Fibroblast of the conjunctiva (primary cell): Measurements from ENCODE around the gene ATF7IP2.
A peak's percentile ranks its signal among the peaks of the same experiment; 100 is the strongest.
"Not testable (repeated sequence)": the region's sequence is repeated elsewhere in the genome, so short reads cannot be mapped to it uniquely, and the experiment has no call there.

ENCODE experiments used
- DNase-seq: peaks from one replicate; pipeline ENCODE4 v3.0.0-alpha.2; 2010; ENCODE audit warnings: low read depth

The ATF7IP2 gene, protein sequence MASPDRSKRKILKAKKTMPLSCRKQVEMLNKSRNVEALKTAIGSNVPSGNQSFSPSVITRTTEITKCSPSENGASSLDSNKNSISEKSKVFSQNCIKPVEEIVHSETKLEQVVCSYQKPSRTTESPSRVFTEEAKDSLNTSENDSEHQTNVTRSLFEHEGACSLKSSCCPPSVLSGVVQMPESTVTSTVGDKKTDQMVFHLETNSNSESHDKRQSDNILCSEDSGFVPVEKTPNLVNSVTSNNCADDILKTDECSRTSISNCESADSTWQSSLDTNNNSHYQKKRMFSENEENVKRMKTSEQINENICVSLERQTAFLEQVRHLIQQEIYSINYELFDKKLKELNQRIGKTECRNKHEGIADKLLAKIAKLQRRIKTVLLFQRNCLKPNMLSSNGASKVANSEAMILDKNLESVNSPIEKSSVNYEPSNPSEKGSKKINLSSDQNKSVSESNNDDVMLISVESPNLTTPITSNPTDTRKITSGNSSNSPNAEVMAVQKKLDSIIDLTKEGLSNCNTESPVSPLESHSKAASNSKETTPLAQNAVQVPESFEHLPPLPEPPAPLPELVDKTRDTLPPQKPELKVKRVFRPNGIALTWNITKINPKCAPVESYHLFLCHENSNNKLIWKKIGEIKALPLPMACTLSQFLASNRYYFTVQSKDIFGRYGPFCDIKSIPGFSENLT

DNA sequence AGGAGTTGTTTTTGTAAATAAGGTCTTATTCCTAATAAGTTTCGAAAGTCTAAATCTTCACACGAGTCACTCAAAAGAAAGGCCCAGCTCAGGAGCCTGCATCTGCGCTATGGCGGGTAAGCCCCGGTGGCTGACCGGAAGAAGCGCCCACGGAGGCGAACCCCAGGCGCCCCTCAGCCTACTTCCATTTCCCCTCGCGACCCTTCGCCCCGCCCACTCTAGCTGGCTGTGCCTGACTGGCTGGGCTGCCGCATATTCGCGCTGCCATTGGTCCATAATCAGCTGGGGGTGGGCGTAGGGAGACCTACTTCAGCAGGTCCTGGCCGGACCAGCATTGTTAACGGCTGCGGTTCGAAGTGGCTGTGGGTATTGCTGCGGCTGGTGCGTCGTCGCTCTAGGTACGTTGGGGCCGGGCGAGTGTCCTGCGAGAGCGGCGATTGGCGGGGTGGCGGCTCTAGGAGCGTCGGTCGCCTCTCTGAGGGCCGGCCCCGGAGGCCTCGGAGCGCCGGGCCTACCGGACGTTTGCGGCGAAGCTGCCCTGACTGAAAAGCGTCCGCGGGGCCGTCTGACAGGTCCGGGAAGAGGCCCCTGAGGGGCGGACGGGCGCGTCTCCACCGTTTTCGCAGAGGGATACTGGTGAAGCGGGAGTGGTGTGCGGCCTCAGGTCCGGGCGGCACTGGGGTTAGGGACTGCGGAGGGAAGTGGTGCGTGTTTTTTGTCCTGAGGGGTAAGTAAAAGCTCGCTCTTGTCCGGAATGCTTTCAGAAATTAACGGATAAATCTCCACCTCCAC is at the start of gene ATF7IP2:
Gene ATF7IP2, plus strand, starts transcription at position 337 of the 792 bp plus-strand sequence. CDS start 44,560 bp downstream, outside the sequence.
- DNase-seq: peak; percentile 82

DNA sequence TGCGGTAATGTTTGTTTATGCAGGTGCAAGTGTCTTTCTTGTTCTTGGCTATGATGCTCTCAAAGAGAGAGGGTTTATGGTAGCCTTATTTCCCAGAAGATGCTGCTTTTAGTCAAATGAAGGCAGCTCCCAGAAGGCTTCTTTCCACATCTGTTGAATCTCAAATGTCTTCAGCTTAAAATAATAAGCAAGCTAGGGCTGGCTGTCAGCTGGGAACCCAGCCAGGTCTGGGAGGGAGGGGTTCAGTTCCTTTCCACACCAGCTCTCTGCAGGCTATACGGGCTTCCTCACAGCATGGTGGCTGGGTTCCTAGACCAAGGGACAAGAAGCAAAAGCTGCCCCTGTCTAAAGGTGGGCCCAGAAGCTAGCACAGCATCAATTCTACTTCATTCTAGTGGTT is 47.4 kb upstream of the ATF7IP2 start:
- DNase-seq: no peak

DNA sequence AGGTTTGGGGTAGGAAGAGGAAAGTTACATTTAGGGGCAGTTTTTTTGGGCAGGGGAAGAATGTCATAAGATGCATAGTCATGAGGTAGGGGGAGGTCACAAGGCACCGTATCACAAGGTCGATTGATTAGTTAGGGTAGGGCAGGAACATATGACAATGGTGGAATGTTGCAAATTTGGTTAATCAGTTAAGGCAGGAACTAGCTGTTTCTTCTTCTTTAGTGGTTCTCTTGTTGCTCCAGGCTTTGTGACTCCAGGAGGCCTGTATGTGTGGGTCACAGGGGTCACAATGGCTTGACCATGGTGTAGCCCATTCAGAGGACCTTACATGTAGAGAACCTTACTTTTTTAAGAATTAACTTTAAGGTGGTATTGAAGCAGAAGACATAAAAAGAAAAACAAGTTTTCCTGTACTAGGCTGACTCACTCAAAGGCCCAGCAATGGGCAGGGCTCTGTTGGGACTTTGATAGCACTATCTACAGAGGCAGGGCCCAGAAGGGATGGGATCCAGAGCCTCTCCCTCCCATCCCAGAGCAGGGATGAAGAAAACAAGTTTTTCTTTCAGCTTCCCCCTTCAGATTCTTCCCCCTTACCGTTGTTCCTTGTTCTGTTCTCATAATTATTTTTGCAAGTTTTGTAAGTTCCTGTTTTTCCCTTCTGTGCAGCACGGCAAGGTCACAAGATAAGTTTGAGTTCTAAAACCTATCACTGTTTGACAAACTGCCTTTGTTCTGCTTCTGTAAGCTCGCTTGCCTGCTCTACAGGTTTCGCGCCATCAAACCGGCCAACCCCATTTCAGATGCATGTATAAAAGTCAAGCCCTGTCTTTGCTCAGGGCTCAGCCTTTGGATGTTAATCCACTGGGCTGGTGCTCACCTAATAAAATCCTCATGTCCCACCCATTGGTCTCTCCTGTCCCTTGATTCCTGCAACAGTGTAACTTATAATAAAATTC is 45.8 kb upstream of the ATF7IP2 start:
- DNase-seq: no peak

DNA sequence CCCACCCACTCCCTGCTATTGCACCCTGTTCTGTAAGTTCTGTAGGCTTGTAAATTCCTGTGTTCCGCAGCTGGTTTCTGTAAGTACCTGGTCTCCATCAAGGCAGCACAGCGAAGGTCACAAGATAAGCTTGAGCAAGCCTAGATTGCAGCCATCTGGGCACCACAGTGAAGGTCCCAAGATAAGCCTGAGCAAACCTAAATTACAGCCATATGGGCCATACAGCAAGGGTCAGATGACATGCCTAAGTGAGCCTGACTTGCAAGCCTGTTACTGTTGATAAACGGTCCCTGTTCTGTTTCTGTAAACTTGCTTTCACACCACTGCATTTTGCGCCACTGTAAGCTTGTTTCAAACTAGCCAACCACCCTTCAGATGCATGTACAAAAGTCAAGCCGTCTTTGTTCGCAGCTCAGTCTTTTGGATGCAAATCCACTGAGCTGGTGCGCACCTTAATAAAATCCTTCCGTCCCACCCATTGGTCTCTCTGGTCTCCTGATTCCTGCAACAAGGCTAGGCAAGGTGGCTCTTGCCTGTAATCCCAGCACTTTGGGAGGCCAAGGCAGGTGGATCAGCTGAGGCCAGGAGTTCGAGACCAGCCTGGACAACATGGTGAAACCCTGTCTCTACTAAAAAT is 42.6 kb upstream of the ATF7IP2 start:
- no peak for DNase-seq

DNA sequence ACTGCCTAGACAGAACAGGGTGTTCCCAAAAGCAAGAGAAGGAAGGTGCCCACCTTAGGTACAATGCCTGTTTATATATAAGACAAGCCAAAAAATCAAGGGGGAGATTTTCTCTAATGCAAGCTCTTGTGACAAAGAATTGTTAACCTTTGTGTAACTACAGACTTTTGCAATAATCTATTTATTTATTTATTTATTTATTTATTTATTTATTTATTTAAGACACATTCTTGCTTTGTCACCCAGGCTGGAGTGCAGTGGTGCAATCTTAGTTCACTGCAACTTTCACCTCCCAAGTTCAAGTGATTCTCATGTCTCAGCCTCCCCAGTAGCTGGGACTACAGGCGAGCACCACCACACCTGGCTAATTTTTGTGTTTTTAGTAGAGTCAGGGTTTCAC is 41.2 kb upstream of the ATF7IP2 start:
- DNase-seq: not testable (repeated sequence)

DNA sequence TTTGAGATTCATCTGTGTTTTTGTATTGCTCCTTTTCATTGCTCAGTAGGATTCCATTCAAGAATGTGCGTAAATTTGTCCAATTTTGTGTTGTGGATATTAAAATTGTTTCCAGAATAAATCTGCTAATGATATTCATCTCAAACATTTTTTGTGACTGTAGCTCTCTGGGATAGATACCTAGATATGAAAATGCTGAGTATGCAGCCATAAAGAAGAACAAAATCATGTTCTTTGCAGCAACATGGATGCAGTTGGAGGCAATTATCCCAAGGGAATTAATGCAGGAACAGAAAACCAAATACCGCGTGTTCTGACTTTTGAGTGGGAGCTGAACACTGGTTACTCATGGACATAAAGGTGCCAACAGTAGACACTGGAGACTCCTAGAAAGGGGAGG is 40.2 kb upstream of the ATF7IP2 start:
- DNase-seq: no peak

DNA sequence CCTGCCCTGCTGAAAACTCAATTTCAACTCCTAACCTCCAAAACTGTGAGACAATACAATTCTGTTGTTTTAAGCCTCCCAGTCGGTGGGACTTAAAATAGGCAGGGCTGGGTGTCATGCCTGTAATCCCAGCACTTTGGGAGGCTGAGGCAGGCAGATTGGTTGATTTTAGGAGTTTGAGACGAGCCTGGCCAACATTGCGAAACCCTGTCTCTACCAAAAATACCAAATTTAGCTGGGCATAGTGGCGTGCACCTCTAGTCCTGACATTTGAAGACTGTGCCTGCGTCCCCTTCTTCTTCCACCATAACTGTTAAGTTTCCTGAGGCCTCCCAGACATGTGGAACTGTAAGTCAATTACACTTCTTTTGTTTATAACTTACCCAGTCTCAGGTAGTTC is 36.0 kb upstream of the ATF7IP2 start:
- DNase-seq: no peak

DNA sequence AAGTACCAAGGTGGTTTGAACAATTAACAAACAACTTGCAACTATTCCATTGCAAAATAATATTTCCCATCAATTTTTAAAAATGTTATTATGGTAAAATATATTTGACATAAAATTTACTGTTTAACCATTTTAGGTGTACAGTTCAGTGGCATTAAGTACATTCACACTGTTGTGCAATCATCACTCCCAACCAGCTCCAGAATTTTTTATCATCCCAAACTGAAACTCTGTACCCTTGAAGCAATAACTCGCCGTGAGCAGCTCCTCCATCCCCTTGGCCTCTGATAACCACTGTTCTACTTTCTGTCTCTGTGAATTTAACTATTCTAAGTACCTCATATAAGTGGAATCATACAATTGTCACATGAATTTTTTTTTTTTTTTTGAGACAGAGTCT is 33.6 kb upstream of the ATF7IP2 start:
- DNase-seq: no peak

DNA sequence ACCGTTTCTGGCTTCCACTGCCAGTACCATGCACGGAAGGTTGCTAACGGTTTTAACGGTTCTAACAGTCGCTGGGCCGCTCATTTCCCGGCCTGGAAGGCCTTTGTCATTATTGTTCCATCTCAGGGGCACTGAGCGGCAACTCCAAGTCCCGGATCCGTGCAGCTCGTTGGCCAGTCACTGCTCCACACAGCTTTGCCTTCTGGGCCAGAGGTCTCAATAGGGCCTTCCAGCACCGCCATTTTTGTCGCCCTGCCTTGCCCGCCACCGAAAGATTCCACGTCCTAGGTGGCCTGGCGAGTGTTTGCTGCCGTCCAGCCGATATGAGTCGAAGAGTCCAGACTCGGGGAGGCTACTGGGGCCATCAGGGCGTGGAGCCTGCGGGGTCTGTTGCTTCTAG is 30.3 kb upstream of the ATF7IP2 start:
- no peak for DNase-seq

DNA sequence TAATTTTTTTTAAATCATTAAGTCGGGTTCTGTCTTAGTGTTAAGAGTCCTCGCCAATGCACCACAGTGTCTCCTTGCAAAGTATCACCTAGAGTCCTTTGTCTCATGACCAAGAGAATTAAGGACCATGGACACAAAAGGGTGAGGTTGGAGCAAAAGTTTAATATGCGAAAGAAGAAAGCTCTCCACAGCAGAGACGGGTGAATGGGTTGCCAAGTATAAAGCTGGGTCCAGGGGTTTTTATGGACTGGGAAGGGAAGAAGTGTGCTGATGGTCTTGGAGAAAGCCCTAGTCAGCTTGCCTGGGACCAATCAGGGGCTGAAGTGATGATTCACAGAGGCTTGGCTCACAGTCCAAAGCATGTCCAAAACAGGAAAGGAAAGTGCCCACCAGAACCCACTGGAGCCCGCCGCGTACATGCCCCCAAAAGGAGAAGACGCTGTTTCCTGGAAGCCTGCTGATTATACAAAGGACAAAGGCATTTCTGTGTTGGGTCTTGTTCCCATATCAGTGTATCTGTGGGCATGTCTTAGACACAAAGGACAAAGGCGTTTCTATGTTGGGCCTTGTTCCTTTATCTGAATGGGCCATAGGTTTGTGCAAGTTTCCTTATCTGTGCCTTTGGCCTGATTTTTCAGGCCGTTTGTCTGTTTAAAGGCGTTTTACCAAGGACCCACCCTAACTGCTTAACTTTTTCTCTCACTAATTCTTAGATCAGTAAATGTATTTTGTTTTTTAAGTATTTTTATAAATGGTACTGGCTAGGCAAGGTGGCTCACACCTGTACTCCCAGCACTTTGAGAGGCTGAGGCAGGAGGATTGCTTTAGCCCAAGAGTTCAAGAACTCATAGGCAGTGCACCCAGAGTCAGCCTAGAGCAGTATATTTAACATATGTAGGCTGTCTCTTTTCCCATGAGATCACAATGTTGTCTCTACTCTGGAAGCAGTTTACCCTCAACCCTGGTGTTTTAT is 28.7 kb upstream of the ATF7IP2 start:
- DNase-seq: no peak

DNA sequence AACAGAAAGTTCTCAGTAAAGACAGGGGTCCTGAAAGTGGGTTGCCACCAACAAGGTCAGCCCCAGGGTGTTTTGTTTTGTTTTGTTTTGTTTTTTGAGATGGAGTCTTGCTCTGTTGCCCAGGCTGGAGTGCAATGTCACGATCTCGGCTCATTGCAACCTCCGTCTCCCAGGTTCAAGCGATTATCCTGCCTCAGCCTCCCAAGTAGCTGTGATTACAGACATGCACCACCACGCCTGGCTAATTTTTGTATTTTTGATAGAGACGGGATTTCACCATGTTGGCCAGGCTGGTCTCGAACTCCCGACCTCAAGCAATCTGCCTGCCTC is 24.1 kb upstream of the ATF7IP2 start:
- not testable (repeated sequence) for DNase-seq

DNA sequence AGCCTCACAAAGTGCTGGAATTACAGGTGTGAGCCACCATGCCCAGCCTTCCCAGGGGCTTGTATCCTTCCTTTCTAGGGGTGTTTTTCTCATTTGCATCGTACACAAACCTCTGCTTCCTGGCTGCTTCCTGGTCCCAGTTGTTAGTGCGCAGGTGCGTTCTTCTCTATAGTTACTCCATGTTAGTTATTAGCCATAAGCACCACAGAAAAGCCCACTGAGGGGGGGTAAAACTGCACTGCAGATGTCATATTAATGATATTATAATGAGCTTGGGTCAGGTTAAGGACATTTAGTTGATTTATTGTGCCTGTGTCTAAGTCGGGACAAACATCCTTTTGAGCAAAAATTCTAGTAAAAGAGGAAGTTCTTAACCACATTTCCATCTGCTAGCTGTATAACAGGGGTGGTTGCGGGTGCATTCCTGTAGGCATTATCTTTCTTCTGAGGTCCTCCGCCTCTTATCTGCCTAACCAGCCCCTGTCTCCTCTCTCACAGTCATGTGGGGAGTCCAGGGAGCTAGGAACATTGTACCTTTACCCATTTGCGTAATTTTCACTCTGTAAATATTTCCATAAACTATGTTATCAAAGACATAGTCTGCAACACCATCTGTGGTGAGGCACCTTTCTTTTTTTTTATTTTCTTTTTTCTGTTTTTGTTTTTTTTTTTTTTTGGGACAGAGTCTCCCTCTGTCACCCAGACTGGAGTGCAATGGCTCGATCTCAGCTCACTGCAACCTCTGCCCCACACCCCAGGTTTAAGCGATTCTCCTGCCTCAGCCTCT is 23.6 kb upstream of the ATF7IP2 start:
- no peak for DNase-seq

DNA sequence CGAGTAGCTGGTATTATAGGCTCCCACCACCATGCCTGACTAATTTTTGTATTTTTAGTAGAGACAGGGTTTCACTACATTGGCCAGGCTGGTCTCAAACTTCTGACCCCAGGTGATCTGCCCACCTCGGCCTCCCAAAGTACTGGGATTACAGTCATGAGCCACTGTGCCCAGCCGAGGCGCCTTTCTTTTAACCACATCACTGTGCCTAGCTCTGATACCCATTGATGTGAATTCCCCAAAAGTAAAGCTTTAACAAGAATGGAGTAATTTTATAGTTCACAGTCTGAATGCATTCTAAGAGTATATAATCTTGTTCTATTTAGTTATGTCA is 23.0 kb upstream of the ATF7IP2 start:
- DNase-seq: not testable (repeated sequence)

DNA sequence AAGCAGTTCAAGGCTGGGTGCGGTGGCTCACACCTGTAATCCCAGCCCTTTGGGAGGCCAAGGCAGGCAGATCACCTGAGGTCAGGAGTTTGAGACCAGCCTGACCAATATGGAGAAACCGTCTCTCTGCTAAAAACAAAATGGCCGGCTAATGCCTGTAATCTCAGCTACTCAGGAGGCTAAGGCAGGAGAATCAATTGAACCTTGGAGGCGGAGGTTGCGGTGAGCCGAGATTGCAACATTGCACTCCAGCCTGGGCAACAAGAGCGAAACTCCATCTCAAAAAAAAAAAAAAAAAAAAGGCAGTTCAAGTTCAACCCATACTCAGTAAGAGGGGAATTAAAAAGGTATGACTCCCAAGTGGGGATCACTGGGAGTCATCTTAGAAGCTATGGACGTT is 19.2 kb upstream of the ATF7IP2 start:
- DNase-seq: not testable (repeated sequence)

DNA sequence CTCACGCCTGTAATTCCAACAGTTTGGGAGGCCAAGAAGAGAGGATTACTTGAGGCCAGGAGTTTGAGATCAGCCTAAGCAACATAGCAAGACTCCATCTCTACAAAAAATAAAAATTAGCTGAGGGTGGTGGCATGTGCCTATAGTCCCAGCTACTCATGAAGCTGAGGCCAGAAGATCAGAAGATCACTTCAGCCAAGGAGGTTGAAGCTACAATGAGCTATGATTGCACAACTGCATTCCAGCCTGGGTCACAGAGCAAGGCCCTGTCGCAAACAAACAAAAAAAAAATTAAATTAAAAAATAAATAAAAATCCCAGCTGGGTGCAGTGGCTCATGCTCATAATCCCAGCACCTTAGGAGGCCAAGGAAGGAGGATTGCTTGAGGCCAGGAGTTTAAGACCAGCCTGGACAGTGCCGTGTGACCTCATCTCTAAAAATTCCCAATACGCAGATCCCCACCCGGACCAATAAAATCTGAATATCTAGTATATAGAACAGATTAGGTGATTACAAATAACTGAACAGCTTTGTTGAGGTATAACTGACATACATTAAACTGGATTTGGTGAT is 18.2 kb upstream of the ATF7IP2 start:
- DNase-seq: no peak

DNA sequence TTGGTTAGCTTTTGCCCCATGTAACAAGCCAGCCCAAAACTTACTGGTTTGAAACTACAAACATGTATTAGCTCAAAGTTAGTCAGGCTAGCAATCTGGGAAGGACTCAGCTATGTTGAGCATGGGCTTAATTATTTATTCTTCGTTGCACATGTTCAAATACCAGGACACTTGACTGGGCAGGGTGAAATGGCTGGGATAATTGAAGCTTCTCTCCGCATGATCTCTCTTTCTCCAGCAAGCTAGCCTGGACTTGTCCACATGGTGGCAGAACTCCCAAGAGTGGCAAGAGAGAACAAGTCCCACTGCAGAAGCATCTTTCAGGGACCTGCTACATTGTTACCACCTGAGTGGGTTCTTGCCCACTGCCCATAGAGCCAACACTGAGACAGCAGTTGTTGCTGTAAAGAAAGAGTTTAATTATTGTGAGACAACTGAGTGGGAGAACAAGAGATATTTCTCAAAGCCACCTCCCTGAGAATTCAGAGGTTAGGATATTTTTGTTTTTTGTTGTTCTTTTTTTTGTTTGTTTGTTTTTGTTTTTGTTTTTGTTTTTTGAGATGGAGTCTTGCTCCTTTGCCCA is 16.8 kb upstream of the ATF7IP2 start:
- no peak for DNase-seq

DNA sequence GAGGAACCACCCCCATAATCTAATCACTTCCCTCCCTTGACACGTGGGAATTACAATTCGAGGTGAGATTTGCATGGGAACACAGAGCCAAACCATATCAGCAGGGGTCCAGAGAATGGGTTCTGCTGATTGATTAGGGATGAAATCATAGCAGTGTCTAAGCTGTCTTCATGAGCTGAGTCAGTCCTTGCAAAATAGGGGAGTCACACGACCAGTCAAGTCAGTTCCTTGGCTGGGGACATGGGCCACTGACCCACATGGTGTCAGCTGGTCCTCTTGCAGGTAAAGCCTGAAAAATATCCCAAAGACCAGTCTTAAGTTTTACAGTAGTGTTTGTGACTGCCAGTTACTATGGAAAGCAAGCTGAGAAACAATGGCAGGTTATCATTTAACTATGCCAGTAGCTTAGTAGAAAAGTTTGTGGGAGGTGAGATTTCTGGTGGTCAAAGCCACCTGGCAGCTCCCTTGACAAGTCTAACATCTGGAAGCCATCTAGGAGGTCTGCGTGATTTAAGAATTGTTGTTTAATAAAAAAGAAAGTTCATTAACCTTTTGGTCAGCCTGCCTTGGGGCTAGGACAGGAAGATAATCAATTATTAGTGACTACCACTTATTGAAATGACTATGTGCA is 15.7 kb upstream of the ATF7IP2 start:
- DNase-seq: no peak

DNA sequence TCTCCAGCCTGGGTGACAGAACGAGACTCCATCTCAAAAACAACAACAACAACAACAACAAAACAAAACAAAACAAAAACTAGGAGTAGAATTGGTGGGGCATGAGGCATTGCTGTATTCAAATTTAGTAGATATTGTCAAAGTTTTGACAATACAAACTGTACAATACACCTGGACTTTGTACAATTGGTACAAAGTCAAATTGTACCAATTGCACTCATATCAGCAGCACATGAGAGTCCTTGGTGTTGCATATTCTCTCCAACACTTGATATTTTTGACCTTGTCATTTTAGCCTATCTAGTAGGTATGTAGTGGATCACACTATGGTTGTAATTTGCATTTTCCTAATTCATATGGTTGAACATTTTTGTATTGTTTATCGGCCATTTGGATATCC is 14.3 kb upstream of the ATF7IP2 start:
- DNase-seq: no peak
